HG03135 (cell line): ENCODE results near the gene RASGEF1C.

Source experiments
- ATAC-seq: cut with Tn5 transposase; IDR thresholded peaks from one replicate; pipeline ENCODE4 v1.9.1; 2021; ENCODE audit warnings: mild to moderate bottlenecking, moderate library complexity; ENCODE audit not compliant: unreplicated experiment

RASGEF1C gene

GRCh38 chr5:180187767-180188166 is 21.2 kb downstream of the RASGEF1C start:
- no peak for ATAC-seq

- ATAC-seq: no peak
Measured at GRCh38 chr5:180180846-180181245, 28.2 kb downstream of the RASGEF1C start.

GRCh38 chr5:180180421-180180820 is 28.6 kb downstream of the RASGEF1C start:
- no peak for ATAC-seq

- no peak for ATAC-seq
Measured at GRCh38 chr5:180179442-180180420, 29.3 kb downstream of the RASGEF1C start.

GRCh38 chr5:180178531-180179441 is 30.2 kb downstream of the RASGEF1C start:
- no peak for ATAC-seq

- ATAC-seq: no peak
Measured at GRCh38 chr5:180176191-180176590, 32.8 kb downstream of the RASGEF1C start.

- ATAC-seq: no peak
Measured at GRCh38 chr5:180175015-180175431, 34.0 kb downstream of the RASGEF1C start.

GRCh38 chr5:180174587-180174972 is 34.4 kb downstream of the RASGEF1C start:
- ATAC-seq: no peak

- ATAC-seq: no peak
Measured at GRCh38 chr5:180173875-180174586, 35.0 kb downstream of the RASGEF1C start.

- no peak for ATAC-seq
Measured at GRCh38 chr5:180173198-180173544, 35.8 kb downstream of the RASGEF1C start.

- no peak for ATAC-seq
Measured at GRCh38 chr5:180172447-180173197, 36.4 kb downstream of the RASGEF1C start.

- ATAC-seq: no peak
Measured at GRCh38 chr5:180171568-180172094, 37.4 kb downstream of the RASGEF1C start.

GRCh38 chr5:180170810-180171567 is 38.0 kb downstream of the RASGEF1C start:
- no peak for ATAC-seq

GRCh38 chr5:180170106-180170809 is 38.8 kb downstream of the RASGEF1C start:
- ATAC-seq: no peak

- no peak for ATAC-seq
Measured at GRCh38 chr5:180169248-180170105, 39.5 kb downstream of the RASGEF1C start.

GRCh38 chr5:180168758-180169157 is 40.3 kb downstream of the RASGEF1C start:
- ATAC-seq: no peak

GRCh38 chr5:180166176-180166575 is 42.8 kb downstream of the RASGEF1C start:
- ATAC-seq: no peak

GRCh38 chr5:180162304-180162661 is 46.7 kb downstream of the RASGEF1C start:
- no peak for ATAC-seq
